ENCODE measurements around the gene ZMAT5. TPM values are rescaled to one million over a fixed set of nuclear protein-coding genes. Genes with fewer than 3 reads are reported as not detected.

ZMAT5 gene
- total RNA-seq, 2 donors from 2014 or later = 9.1 to 9.9 TPM

GRCh38 chr22:29735416-29735815, 31.4 kb downstream of the ZMAT5 start:
- H3K9me3 ChIP-seq = no peaks in the 10 kb centered on the region
- no peak for DNase-seq
- 63% methylated on average over 1 of the region's 1 CpG; no CpG with 5 or more reads in 1 of the 2 donors for WGBS, 2 donors
- H3K27ac ChIP-seq = no peak overlapping the region
- no peaks in the 10 kb centered on the region for H3K27me3 ChIP-seq
- TF ChIP-seq POLR2A (IDR thresholded peaks at IDR 0.05) (no peak), CTCF (IDR thresholded peaks at IDR 0.05) (no peak)
- no peak overlapping the region for H3K4me3 ChIP-seq
- no peak for ATAC-seq
- H3K36me3 ChIP-seq (replicated peaks in 1 of 2; ENCODE audit: insufficient read depth in 1 of 2, low read depth in 2 of 2) = no peaks in the 10 kb centered on the region
- peaks cover 15% of the 10 kb centered on the region for H3K4me1 ChIP-seq
- intact Hi-C loops (cut with DNase I) = no loop called here

- WGBS, 2 donors = 86 to 91% methylated on average over 8 of the region's 9 CpGs
- no peak for ATAC-seq
- Histone ChIP-seq H3K9me3 (no peaks in the 10 kb centered on the region), H3K36me3 (replicated peaks in 1 of 2; ENCODE audit: insufficient read depth in 1 of 2, low read depth in 2 of 2) (no peaks in the 10 kb centered on the region), H3K4me1 (peaks cover 15% of the 10 kb centered on the region), H3K4me3 (no peak overlapping the region), H3K27me3 (no peaks in the 10 kb centered on the region), H3K27ac (no peak overlapping the region)
- TF ChIP-seq POLR2A (IDR thresholded peaks at IDR 0.05) (no peak), CTCF (IDR thresholded peaks at IDR 0.05) (no peak)
- intact Hi-C loops (cut with DNase I) = no loop called here
- DNase-seq = no peak
These were observed 32.0 kb downstream of the ZMAT5 start for GRCh38 chr22:29734838-29735237.

- H3K4me1 ChIP-seq = peaks cover 15% of the 10 kb centered on the region
- ATAC-seq = no peak
- no peak for DNase-seq
- H3K36me3 ChIP-seq (replicated peaks in 1 of 2; ENCODE audit: insufficient read depth in 1 of 2, low read depth in 2 of 2) = no peaks in the 10 kb centered on the region
- H3K4me3 ChIP-seq = no peak overlapping the region
- no peaks in the 10 kb centered on the region for H3K9me3 ChIP-seq
- TF ChIP-seq CTCF (IDR thresholded peaks at IDR 0.05) = no peak
- TF ChIP-seq POLR2A (IDR thresholded peaks at IDR 0.05) = no peak
- intact Hi-C loops (cut with DNase I) = no loop called here
- WGBS, 2 donors = 80% methylated on average over 8 of the region's 8 CpGs; no CpG with 5 or more reads in 1 of the 2 donors
- no peaks in the 10 kb centered on the region for H3K27me3 ChIP-seq
- H3K27ac ChIP-seq = no peak overlapping the region
These were observed 32.4 kb downstream of the ZMAT5 start for GRCh38 chr22:29734406-29734805.

- intact Hi-C loops (cut with DNase I) = no loop called here
These were observed 33.2 kb downstream of the ZMAT5 start for GRCh38 chr22:29733362-29734201.

More at GRCh38 chr22:29733362-29734201, 33.2 kb downstream of the ZMAT5 start:
- Histone ChIP-seq H3K27ac (peak overlapping the region in 3 of 4 donors; percentile 24 to 41 (median 30)), H3K36me3 (replicated peaks in 1 of 2; ENCODE audit: insufficient read depth in 1 of 2, low read depth in 2 of 2) (no peaks in the 10 kb centered on the region), H3K27me3 (no peaks in the 10 kb centered on the region), H3K9me3 (no peaks in the 10 kb centered on the region), H3K4me3 (no peak overlapping the region), H3K4me1 (peaks cover 15% of the 10 kb centered on the region)
- TF ChIP-seq POLR2A (IDR thresholded peaks at IDR 0.05) (no peak), CTCF (IDR thresholded peaks at IDR 0.05) (no peak)
- 54 to 82% methylated on average over 15 to 19 of the region's 19 CpGs for WGBS, 2 donors
- peak; percentile 38 to 74 (median 63) for DNase-seq
- ATAC-seq = peak; percentile 62
